Osteoblast (primary cell): ENCODE measurements around the gene PRR7. TPM values are rescaled to one million over a fixed set of nuclear protein-coding genes. Genes with fewer than 3 reads are reported as not detected.

Experiments
- DNase-seq: peaks from one replicate; pipeline ENCODE4 v3.0.0; 2011; ENCODE audit warnings: low spot score, mixed read lengths; ENCODE audit not compliant: insufficient read length; ENCODE audit errors: missing footprints
- H2AFZ ChIP-seq: 2 replicates; pipeline ENCODE4 v1.6.0; 2011; ENCODE audit warnings: mild to moderate bottlenecking, low read length
- H3K27ac ChIP-seq: 2 replicates; pipeline ENCODE4 v1.5.1; 2011; ENCODE audit warnings: mild to moderate bottlenecking, low read depth, low read length, moderate library complexity
- H3K27me3 ChIP-seq: 2 replicates; pipeline ENCODE4 v1.6.0; 2012; ENCODE audit warnings: mild to moderate bottlenecking, control low read depth, inconsistent platforms, low read length, moderate library complexity; ENCODE audit not compliant: insufficient read depth
- H3K36me3 ChIP-seq: 2 replicates; pipeline ENCODE4 v1.5.1; 2011; ENCODE audit warnings: mild to moderate bottlenecking, low read length, control low read depth, moderate library complexity; ENCODE audit not compliant: insufficient read depth
- H3K4me1 ChIP-seq: 2 replicates; pipeline ENCODE4 v1.5.1; 2011; ENCODE audit warnings: mild to moderate bottlenecking, low read length, control low read depth, moderate library complexity; ENCODE audit not compliant: insufficient read depth
- H3K4me2 ChIP-seq: 2 replicates; pipeline ENCODE4 v1.6.0; 2011; ENCODE audit warnings: mild to moderate bottlenecking, low read length; ENCODE audit not compliant: insufficient read depth
- H3K4me3 ChIP-seq: fragments of 200-600 bp; sonication (generic); 3 replicates; pipeline ENCODE4 v1.5.1; 2012; ENCODE audit warnings: mild to moderate bottlenecking, low read length, inconsistent platforms; ENCODE audit not compliant: insufficient read depth
- H3K79me2 ChIP-seq: 2 replicates; pipeline ENCODE4 v1.6.0; 2012; ENCODE audit warnings: mild to moderate bottlenecking, low read length, control low read depth, inconsistent platforms; ENCODE audit not compliant: insufficient read depth
- H3K9me3 ChIP-seq: 2 replicates; pipeline ENCODE4 v1.5.1; 2011; ENCODE audit warnings: low read depth, low read length, control low read depth
- H4K20me1 ChIP-seq: 2 replicates; pipeline ENCODE4 v1.6.0; 2012; ENCODE audit warnings: mild to moderate bottlenecking, low read length, control low read depth; ENCODE audit not compliant: insufficient read depth
- CTCF ChIP-seq: IDR thresholded peaks from 2 replicates; pipeline ENCODE4 v1.5.1; 2011; ENCODE audit warnings: mild to moderate bottlenecking, low read depth, low read length, moderate library complexity; ENCODE audit errors: extremely low read depth
- total RNA-seq: library from RNA; depleted of rRNA; stranded (reverse); fragments of >200 nt; gene quantifications from 2 replicates; pipeline ENCODE4 v1.2.3, GENCODE V29; 2012

Gene PRR7
- total RNA-seq, 1 donor: 12.7 TPM

DNA sequence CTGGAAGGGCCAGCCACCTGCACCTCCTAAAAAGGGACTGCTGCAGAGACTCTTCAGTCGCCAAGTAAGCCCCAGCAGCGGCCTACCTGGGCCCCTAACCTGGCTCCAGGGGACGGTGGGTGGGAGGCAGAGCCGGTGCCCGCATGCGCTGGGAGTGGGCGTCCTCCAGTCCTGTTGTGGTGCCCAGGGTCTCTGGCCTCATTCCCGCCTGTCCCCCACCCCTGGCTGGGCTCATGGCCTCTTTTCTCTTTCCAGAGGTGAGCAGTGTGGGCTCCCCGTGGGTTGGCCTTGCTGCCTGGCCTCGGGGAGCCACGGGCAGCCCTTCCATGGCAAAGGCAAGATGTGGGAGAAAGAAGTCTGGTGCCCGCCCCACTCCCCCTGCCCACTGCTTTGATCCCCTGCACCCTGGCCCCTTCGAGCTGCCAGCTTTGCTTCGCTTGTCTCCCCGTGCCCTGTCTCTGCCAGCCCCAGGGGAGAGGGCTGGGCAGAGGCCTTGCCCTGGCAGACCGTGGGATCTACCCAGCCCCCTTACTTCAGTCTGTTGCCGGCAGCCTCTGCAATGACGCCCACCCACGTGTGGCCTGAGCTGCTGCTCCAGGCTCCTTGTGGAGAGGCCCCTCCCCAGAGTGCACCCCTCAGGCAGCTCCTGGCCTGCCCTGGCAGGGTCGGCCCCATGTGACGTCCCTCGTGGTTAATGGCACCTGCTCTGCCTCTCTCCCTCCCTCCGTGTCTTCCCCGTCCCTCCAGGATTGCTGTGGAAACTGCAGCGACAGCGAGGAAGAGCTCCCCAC lies 5.4 kb upstream of the PRR7 start:
- no peaks in the 10 kb centered on the region for H3K9me3 ChIP-seq
- H2AFZ ChIP-seq: no peak overlapping the region
- H3K4me2 ChIP-seq: no peak overlapping the region
- H3K27me3 ChIP-seq: no peaks in the 10 kb centered on the region
- H3K36me3 ChIP-seq: peaks cover 7% of the 10 kb centered on the region
- no peak overlapping the region for H3K27ac ChIP-seq
- no peak for TF ChIP-seq CTCF
- H3K79me2 ChIP-seq: no peaks in the 10 kb centered on the region
- DNase-seq: peak; percentile 49
- H4K20me1 ChIP-seq: no peaks in the 10 kb centered on the region
- H3K4me3 ChIP-seq: no peak overlapping the region
- H3K4me1 ChIP-seq: peaks cover 5% of the 10 kb centered on the region

GRCh38 chr5:177442066-177442826 lies 4.4 kb upstream of the PRR7 start:
- Histone ChIP-seq H3K27me3 (no peaks in the 10 kb centered on the region), H2AFZ (no peak overlapping the region), H3K4me3 (no peak overlapping the region), H3K27ac (no peak overlapping the region), H4K20me1 (no peaks in the 10 kb centered on the region), H3K4me1 (peaks cover 8% of the 10 kb centered on the region), H3K79me2 (no peaks in the 10 kb centered on the region), H3K9me3 (no peaks in the 10 kb centered on the region), H3K4me2 (no peak overlapping the region), H3K36me3 (peaks cover 7% of the 10 kb centered on the region)
- DNase-seq: peak; percentile 37
- TF ChIP-seq CTCF: no peak

DNA sequence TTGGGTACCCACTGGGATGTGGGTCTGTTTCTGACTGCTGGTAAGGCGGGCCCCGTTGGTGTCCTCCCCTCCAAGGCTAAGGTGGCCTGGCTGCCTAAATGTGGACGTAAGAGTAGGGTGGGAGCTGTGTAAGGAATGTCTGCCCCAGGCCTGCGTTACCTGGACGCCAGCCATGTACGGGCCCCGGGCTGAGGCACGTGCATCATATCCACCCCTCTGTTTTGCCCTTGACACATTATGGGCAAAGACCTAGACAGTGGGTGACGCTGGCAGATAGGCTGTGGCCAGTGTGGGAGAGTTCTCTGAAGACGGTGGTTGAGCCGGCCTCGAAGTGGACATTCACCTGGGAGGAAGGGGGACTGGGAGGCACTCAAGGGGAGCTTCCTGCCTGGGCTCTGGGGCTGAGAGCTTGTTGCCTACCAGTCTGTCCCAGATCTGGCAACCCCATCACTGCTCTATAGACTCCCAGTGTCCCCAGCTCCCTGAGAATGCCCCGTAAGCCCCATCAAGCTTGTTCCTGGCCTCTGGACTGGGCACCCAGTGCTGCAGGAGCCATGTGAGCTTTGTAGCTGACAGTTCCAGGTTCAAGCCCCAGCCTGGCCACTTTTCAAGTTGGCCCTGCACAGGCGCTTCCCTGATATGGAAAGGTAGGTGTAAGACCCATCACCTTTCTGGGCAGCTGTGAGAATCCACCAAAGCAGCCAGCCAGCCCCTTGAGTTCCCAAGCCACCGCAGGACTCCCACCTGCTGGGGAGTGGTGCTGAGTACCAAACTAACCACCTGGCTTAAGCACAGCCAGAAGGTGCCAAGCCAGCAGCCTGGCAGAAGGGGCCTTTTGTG lies 3.2 kb upstream of the PRR7 start:
- H3K27ac ChIP-seq: no peak overlapping the region
- DNase-seq: no peak
- H3K79me2 ChIP-seq: no peaks in the 10 kb centered on the region
- H3K9me3 ChIP-seq: no peaks in the 10 kb centered on the region
- H3K4me1 ChIP-seq: peaks cover 16% of the 10 kb centered on the region
- no peak overlapping the region for H3K4me2 ChIP-seq
- no peak overlapping the region for H2AFZ ChIP-seq
- H3K4me3 ChIP-seq: no peak overlapping the region
- peaks cover 4% of the 10 kb centered on the region for H3K36me3 ChIP-seq
- no peaks in the 10 kb centered on the region for H3K27me3 ChIP-seq
- TF ChIP-seq CTCF: no peak
- peaks cover 4% of the 10 kb centered on the region for H4K20me1 ChIP-seq
